HG03060 (cell line): ENCODE measurements around the gene FDXR.
"Not testable (repeated sequence)": the region's sequence is repeated elsewhere in the genome, so short reads cannot be mapped to it uniquely, and the experiment has no call there.

Source experiments
- ATAC-seq: cut with Tn5 transposase; IDR thresholded peaks from one replicate; pipeline ENCODE4 v1.9.1; 2021; ENCODE audit warnings: low read depth, moderate number of reproducible peaks; ENCODE audit not compliant: unreplicated experiment

Gene FDXR, protein sequence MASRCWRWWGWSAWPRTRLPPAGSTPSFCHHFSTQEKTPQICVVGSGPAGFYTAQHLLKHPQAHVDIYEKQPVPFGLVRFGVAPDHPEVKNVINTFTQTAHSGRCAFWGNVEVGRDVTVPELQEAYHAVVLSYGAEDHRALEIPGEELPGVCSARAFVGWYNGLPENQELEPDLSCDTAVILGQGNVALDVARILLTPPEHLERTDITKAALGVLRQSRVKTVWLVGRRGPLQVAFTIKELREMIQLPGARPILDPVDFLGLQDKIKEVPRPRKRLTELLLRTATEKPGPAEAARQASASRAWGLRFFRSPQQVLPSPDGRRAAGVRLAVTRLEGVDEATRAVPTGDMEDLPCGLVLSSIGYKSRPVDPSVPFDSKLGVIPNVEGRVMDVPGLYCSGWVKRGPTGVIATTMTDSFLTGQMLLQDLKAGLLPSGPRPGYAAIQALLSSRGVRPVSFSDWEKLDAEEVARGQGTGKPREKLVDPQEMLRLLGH

DNA sequence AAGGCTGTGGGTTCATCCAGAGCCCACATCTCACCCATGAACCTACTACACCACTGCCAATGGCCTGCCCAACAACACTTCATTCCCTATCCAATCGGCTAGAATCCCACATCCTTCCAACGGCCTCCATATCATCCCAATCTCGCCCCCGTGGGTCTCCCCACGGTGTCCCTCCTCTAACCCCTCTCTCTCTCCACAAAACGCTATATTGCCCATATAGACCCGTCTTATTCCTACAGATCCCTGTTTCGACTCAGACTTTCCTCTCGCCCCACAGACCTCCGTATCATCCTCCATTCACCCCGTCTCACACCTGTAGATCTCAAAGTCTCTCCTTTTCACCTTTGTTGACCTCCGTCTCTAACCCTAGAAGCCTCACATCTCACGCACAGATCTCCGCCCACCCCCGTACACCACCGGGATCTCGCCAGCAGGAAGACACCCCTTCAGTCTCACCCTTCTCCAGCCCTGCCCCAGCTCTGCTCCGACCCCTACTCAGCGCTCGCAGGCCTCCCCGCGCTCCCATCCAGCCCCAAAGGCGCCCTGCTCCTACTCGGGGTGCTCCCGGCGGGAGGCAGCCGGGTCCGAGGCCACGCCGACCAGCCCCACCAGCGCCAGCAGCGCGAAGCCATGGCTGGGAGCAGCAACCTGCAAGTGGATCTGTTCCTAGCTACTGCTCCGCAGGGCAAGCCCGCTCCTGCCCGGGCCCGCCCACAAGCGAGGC is at the start of gene FDXR:
TSS of gene FDXR (minus strand) at position 682 of the 724 bp plus-strand sequence. CDS start at position 632, 50 bp downstream.
- ATAC-seq: peak; percentile 2

DNA sequence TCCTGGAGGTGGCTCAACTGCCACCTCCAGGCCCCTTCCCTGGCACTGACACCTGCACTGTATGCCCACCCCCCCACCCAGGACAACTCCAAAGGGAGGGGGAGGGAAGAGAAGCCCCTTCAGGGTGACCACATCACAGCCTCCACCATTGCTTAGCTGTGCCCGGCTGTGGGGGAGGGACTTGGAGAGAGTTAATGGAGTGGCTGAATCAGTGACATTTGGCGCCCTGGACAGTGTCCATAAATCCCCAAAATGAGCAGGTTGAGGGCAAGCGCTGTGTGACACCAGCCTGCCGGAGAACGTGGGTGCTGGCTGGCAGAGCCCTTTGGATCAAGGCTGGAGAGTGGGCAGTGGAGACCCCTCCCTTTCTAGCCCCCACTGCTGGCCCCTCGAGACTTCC is 49.4 kb upstream of the FDXR start:
- no peak for ATAC-seq

DNA sequence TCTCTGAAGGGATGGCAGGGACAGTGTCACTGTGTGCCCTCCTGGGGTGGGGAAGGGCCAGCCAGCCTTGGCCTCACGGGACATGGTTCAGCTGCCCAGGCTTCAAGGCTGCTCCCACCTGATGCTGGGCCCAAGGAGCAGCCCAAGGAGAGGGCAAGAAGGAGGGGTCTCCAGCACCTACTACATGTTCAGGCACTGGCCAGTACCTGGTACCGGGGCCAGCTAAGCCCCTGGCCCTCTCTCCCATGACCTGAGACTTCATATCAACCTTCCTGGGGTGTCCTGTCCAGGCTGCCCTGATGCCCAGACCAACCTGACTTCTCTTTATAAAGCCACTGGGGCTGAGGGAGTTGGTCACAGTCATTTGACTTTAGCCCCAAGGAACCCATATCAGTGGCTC is 49.0 kb upstream of the FDXR start:
- no peak for ATAC-seq

DNA sequence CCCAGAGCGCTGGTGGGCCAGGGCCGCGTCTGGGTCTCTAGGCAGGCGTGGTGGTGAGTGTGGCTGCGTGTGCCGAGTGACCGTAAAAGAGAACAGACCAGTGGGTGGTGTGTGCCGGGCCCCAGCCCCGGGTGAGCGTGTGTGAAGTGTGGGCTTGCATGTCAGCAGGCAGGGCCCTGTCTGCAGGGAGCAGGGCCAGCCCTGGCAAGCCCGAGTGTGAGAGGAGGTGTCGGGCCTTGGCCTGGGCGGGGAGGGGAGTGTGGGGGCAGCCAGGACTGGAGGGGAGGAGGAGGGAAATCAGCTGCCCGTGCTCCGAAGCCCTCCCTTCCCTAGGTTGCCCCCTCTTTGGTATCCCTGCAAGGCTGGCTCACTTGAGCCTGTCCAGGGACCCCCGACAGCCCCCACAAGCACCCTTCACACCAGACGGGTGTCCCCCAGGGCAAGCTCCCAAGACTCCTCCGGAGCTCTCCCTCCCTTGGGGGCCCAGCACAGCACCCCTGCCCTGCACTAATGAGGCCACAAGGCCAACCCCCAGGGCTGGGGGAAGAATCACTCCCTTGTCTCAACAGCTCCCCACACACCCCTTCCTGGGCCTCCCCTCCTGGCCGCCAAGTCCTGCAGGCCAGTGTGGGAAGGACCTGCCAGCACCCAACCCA is 48.4 kb upstream of the FDXR start:
- ATAC-seq: no peak

DNA sequence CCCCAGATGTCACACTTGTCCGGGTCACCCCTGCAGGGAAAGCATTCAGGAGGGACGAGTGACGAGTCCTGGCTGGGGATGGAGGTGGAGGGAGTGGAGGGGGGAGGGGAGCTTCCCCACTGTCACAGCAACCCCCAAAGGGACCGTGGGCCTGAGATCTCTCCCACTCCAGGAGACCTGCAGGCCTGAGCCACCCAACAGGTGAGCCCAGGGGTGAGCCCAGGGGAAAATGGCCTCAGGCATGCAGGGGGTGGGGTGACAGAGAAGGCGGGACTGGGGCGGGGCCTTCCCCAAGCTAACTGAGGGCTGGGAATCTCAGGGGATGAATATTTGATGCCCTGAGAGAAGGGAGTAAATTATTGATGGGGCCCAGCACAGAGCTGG is 47.8 kb upstream of the FDXR start:
- no peak for ATAC-seq

DNA sequence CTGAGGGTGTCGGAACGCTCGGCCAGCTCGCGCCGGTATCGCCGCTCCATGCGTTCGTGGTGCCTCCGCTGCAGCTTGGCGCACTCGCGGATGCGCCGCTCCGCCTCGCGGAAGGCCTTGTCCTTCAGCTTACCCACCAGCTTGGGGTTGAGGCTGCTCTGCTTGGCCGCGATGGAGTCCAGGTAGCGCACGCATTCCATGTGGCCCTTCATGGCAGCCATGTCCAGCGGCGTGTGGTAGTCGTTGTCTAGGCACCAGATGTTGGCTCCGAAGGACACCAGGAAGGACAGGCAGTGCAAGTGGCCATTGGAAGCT is 47.5 kb upstream of the FDXR start:
- no peak for ATAC-seq

DNA sequence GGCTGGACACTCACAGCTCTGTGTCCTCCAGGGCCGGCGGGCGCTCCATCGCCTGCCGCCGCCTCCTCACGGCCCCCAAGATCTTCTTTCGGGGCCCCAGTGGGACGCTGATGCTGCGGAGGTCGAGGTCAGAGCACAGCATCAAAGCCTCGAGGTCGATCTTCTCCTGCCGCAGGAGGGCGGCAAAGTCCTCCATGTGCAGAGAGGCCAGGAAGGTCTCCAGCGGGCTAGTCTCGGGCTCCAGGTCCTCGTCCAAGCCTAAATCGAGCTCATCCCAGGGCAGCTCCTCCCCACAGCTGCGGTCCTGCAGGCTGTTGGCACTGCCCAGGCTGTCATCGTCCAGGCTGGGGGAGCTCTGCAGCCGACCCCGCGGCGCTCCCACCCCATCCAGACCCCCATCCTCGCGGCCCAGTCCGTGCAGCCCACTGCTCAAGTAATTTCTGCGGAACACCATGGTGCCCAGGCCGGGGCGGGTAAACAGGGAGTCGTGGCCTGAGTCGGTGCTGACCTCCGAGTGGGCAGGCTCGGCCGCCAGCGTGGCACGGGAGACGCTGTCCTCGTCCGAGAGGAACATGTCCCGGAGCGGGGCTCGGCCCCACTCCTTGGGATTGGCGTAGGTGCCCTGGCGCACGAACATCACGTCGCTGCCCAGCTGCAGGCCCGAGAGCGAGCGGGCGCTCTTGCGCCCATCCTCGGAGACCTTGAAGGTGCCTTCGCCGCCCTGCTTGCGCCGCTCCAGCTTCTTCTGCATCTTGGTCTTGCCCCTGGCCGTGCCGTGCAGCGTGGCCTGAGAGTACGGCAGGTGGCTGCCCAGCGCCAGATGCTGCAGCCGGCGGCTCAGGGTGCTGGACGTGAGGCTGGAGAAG is 46.9 kb upstream of the FDXR start:
- ATAC-seq: no peak

DNA sequence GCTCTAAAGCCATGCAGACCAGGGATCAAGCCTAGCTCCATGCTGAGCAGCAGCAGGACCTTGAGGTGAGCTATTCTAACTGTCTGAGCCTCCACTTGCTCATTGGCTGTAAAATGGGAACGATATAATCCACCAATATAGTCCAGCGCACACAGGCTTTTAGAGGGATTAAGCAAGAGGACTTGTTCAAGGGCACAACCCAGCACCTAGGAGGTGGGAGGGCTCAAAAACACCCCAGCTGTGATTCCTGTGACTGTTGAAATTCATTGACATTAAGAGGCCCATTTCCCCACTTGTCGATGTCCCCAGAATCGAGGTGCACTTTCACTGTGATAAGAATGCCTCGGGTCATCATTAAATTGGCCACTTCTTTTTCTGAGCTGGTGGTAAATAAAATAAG is 46.1 kb upstream of the FDXR start:
- ATAC-seq: no peak

DNA sequence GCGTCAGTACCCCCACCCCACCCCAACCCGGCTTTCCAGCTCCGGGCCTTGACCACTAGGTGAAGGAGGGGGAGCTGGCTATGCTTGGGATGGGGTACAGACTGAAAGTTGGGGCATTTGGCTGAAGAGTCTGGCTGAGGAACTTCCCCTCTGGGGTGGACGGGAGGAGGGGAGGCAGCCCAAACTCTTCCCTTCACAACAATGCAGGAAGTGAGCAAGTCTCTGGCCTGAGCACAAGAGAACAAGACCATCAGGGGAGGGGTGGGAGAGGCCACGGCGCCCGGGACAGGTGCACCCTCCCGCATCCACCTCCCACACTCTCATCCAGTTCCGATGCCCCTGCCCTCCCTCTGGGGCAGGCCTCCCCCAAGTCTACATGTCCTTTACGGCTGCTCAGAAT is 44.6 kb upstream of the FDXR start:
- no peak for ATAC-seq

DNA sequence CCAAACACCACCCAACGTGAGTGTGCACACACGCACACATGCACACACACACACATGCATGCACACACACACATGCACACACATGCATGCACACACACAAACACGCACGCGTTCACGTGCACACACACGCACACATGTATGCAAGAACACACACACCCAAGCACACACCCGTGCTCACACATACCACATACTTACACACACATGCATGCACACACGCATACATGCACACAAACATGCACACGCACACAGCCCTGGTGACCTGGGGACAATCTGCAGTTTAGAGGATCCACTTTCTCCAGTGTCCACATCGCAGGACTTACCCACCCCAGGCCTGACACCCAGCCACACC is 44.0 kb upstream of the FDXR start:
- ATAC-seq: no peak

DNA sequence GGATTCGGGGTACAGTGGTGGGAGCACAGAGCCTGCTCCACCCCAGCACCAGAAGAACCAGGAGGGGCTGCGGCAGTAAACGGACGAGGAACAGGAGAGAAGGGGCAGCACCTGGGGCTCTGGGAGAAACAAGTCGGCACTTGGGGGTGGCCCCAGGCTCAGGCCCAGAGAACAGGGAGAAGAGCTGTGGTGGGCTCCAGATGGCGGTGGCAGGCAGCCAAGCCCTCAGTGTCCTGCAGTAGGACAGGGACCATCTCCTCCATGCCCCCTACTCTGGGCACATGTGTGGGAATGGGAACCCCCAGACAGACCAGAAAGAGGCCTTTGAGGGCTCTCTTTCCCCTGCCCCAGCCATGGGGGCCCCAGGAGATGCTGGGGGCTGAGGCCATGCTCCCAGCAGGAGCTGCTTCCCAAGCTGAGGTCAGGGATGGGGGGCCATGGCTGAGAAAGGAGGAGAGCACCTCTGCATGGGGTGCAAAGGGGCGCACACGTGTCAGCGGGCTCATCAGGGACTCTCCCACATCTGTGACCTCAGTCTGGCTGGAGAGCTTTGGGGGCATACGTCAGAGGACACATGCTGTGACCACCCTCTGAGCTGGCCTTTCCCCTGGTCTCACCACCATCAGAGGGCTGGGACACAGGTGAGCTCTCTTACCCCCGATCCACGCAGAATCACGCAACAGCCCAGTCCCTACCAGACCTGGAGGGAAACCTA is 43.5 kb upstream of the FDXR start:
- ATAC-seq: no peak

DNA sequence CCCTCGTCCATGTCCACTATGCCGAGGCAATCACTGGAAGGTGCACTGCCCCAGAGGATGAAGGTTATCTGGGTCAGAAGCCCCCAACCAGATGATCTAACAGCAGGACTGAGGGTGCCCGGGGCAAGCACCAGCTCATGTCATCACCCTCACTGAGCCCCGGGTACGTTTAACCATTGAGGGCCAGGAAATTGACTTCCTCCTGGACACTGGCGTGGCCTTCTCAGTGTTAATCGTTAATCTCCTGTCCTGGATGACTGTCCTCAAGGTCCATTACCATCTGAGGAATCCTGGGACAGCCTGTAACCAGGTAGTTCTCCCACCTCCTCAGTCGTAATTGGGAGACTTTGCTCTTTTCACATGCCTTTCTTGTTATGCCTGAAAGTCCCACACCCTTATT is 38.6 kb upstream of the FDXR start:
- ATAC-seq: not testable (repeated sequence)

DNA sequence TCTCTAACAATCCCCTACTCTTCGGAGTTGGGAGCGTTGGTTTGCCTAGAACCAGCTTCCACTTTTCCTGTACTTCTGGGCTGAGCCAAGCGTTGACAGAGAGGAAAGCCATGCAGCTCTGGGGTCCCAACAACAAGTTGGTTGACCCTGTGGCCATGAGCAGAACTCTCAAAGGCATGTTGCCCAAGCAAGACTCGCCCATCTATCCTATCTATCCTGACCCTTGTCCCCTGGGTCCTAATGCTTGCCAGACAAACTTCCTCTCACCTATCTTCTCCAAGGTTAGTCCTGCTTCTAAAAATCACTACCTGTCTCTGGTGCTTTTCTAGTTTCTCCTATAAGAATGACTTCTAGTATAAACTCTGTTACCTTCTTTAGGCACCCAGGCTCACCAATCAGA is 36.3 kb upstream of the FDXR start:
- not testable (repeated sequence) for ATAC-seq

DNA sequence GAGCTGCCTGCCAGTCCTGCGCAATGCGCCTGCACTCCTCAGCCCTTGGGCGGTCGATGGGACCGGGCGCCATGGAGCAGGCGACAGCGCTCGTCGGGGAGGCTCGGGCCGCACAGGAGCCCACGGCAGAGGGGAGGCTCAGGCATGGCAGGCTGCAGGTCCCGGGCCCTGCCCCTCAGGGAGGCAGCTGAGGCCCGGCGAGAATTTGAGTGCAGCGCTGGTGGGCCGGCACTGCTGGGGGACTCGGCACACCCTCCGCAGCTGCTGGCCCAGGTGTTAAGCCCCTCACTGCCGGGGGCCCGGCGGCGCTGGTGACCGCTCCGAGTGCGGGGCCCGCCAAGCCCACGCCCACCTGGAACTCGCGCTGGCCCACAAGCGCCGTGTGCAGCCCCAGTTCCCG is 34.2 kb upstream of the FDXR start:
- no peak for ATAC-seq

DNA sequence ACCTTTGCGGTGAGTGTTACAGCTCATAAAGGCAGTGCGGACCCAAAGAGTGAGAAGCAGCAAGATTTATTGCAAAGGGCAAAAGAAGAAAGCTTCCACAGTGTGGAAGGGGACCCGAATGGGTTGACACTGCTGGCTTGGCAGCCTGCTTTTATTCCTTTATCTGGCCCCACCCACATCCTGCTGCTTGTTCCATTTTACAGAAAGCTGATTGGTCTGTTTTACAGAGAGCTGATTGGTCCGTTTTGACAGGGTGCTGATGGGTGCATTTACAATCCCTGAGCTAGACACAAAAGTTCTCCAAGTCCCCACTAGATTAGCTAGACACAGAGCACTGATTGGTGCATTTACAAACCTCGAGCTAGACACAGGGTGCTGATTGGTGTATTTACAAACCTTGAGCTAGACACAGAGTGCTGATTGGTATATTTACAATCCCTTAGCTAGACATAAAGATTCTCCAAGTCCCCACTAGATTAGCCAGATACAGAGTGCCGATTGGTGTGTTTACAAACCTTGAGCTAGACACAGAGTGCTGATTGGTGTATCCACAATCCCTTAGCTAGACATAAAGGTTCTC is 33.5 kb upstream of the FDXR start:
- ATAC-seq: not testable (repeated sequence)

DNA sequence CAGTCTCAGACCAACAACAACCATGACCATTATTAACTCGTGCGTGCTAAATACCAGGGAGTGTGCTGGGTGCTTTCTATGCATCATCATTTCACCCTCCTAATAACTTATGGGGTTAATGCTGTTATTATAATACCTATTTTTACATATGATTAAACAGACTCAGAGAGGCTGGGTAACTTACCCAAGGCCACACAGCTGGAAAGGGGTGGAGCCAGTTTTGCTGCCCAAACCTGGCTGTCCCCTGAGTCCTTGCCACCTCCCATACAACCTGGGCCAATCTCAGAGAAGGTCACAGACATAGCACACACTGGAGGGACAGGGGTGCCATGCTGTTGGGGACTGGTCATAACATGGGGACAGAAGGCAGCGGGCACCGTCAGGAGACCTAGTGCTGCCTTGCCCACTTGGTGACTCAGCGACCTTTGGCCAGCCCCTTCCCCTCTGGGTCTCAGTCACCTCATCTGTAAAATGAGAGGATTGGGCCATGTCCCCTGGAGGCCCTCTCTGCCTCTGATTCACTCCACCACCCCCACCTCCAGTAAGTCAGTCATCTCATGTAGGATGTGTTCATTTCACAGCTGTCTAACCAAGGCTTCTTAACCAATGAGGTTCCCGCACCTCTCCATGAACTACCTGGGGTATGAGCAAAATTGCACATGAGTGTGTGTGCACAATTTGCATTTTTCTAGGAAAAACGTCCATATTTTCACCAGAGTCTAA is 32.1 kb upstream of the FDXR start:
- no peak for ATAC-seq

DNA sequence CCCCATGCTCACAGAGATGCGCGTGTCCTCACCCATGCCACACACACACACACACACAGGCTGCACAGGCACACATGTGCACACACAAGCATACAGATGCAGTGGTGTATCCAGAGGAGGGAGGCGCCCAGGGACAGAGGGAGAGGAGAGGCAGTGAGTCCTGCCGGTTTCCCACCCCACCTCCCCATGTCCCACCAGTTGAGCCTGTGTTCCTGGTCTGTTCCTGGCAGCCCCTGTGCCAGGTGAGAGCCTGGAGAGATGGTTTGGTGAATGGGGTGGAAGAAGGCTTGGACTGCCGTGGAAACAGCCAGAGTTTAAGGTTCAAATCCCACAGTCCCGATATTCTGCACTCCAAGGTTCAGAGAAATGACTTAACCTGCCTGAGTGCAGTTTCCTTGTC is 30.9 kb upstream of the FDXR start:
- ATAC-seq: no peak

DNA sequence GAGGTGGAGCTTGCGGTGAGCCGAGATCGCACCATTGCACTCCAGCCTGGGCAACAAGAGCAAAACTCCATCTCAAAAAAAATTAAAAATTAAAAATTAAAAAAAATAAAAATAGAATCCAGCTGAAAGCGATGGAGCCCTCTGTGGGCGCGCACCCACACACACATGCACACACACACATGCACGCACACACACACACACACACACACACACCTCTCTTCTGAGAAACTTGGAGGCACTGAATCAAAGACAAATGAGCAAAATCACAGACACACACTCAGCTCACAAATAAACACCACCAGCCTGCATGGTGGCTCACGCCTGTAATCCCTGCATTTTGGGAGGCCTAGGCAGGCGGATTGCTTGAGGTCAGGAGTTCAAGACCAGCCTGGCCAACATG is 30.2 kb upstream of the FDXR start:
- ATAC-seq: no peak
